Cardiac muscle cell (in vitro differentiated cells and primary cell): ENCODE results near the gene COL10A1. TPM values are rescaled to one million over a fixed set of nuclear protein-coding genes. Genes with fewer than 3 reads are reported as not detected.

Experiments
- DNase-seq, 2 donors: peaks; one replicate each; pipeline versions ENCODE4 v3.0.0 to v3.0.0-alpha.2; 2010 to 2017; ENCODE audit warnings: low read depth in 1 of 2, low spot score in 1 of 2
- H3K27ac ChIP-seq: fragments of 200-600 bp; sonication (generic); 2 replicates; pipeline ENCODE4 v1.5.1; 2016
- H3K27me3 ChIP-seq: fragments of 200-600 bp; sonication (generic); 2 replicates; pipeline ENCODE4 v1.6.0; 2016; ENCODE audit warnings: control low read depth
- H3K36me3 ChIP-seq: fragments of 200-600 bp; sonication (generic); 2 replicates; pipeline ENCODE4 v1.5.1; 2016; ENCODE audit warnings: control low read depth
- H3K4me1 ChIP-seq: fragments of 200-600 bp; sonication (generic); 2 replicates; pipeline ENCODE4 v1.8.1; 2017; ENCODE audit warnings: low read depth, mild to moderate bottlenecking, mixed run types
- H3K4me3 ChIP-seq: fragments of 200-600 bp; sonication (generic); 2 replicates; pipeline ENCODE4 v1.5.1; 2016; ENCODE audit warnings: mild to moderate bottlenecking
- H3K9me3 ChIP-seq: fragments of 200-600 bp; sonication (generic); 2 replicates; pipeline ENCODE4 v1.5.1; 2017; ENCODE audit warnings: low read depth, mild to moderate bottlenecking, control low read depth
- polyA plus RNA-seq: library from polyadenylated mRNA; unstranded; fragments of >200 nt; fragmentation: Nextera tagmentation; extraction: Ambion mirVana; gene quantifications from 2 replicates; pipeline ENCODE4 v1.2.1, GENCODE V29; 2016
- total RNA-seq: library from RNA; depleted of rRNA; stranded (reverse); fragments of >200 nt; gene quantifications from 2 replicates; pipeline ENCODE4 v1.2.3, GENCODE V29; 2016
- TF ChIP-seq, protein P1 (sequence below): IDR thresholded peaks from 2 replicates; pipeline ENCODE4 v1.5.1; 2012; ENCODE audit warnings: low read depth, mild to moderate bottlenecking, low read length

COL10A1 gene
- total and polyA plus RNA-seq, 2 experiments from 2014 or later, result 0.13 TPM; not detected in 1

DNA sequence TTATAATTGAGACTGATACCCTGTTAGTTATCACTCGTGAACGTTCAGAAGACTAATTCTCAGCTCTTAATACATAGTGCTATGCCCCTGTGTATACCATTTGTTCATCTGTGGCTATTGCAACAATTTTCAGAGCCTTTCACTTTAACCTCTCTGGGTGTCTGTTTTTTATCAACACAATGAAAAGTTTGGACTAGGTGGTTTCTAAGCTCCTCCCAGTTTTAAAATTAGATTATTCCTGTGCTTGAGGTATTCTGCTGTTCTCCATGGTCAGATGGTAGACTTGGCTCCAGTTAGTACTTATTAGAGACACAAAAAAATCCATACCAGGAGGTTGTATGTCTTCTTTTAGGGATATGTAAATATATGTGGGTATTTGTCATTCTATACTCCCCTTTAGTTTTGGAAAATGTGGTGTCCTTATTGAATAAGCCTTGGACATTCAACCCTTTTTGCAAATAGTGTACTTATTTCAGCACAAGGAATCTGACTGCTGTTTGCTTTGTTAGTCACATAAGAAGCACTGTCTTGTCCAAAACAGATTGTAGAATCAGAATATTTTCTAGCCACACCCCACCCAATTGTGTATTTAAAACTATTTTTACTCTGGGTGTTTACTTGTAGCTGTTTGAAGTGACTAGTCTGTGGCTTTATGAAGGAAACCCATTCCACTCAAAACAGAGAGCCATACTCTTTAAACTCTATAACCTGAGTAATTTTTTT lies 2.0 kb upstream of the COL10A1 start:
- no peaks in the 10 kb centered on the region for H3K36me3 ChIP-seq
- H3K4me1 ChIP-seq, result peaks cover 7% of the 10 kb centered on the region
- peak in 1 of 2 donors; percentile 36 for DNase-seq
- H3K9me3 ChIP-seq, result no peaks in the 10 kb centered on the region
- no peak overlapping the region for H3K4me3 ChIP-seq
- TF ChIP-seq, protein P1, sequence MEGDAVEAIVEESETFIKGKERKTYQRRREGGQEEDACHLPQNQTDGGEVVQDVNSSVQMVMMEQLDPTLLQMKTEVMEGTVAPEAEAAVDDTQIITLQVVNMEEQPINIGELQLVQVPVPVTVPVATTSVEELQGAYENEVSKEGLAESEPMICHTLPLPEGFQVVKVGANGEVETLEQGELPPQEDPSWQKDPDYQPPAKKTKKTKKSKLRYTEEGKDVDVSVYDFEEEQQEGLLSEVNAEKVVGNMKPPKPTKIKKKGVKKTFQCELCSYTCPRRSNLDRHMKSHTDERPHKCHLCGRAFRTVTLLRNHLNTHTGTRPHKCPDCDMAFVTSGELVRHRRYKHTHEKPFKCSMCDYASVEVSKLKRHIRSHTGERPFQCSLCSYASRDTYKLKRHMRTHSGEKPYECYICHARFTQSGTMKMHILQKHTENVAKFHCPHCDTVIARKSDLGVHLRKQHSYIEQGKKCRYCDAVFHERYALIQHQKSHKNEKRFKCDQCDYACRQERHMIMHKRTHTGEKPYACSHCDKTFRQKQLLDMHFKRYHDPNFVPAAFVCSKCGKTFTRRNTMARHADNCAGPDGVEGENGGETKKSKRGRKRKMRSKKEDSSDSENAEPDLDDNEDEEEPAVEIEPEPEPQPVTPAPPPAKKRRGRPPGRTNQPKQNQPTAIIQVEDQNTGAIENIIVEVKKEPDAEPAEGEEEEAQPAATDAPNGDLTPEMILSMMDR, result no peak
- no peak overlapping the region for H3K27ac ChIP-seq
- no peaks in the 10 kb centered on the region for H3K27me3 ChIP-seq

DNA sequence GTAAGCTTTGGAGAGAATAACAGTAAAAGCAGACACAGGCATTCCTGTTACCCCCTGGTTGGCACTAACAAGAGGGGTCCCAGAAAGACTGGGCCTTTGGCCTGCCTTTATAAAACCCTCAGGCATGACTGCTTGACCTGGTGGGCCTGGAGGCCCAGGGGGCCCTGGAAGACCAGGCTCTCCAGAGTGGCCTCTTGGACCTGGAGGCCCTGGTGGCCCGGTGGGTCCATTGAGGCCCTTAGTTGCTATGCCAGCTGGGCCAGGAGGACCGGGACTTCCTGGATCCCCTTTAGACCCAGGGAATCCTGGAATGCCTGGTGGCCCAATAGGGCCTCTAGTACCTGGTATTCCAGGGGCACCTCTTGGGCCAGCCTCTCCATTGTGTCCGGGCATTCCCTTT lies 5.5 kb downstream of the COL10A1 start:
- Histone ChIP-seq H3K4me3 (no peak overlapping the region), H3K9me3 (no peaks in the 10 kb centered on the region), H3K4me1 (no peaks in the 10 kb centered on the region), H3K27me3 (no peaks in the 10 kb centered on the region), H3K27ac (no peak overlapping the region), H3K36me3 (peaks cover 20% of the 10 kb centered on the region)
- no peak for DNase-seq
- TF ChIP-seq, protein P1, result no peak

DNA sequence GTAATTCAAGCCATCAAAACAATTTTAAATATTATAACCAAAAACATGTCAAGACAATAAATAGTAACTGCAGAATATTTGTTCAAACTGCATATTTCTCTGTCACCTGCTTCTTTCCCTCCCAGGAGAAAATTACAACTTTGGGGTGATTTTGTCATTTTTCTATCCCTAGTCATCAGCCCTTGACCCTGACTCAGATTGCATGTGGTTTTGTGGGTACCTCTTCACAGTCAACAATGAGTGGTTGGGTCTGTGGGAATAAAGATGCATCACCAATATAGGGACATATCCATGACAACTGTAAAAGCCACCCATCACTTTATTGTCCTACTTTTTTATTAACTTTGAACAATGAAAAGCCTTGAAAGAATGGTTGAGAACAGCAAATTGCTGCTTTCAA lies 7.3 kb downstream of the COL10A1 start:
- TF ChIP-seq, protein P1, result no peak
- H3K4me3 ChIP-seq, result no peak overlapping the region
- H3K27ac ChIP-seq, result no peak overlapping the region
- H3K27me3 ChIP-seq, result no peaks in the 10 kb centered on the region
- peaks cover 24% of the 10 kb centered on the region for H3K36me3 ChIP-seq
- no peaks in the 10 kb centered on the region for H3K9me3 ChIP-seq
- no peaks in the 10 kb centered on the region for H3K4me1 ChIP-seq
- DNase-seq, result no peak

DNA sequence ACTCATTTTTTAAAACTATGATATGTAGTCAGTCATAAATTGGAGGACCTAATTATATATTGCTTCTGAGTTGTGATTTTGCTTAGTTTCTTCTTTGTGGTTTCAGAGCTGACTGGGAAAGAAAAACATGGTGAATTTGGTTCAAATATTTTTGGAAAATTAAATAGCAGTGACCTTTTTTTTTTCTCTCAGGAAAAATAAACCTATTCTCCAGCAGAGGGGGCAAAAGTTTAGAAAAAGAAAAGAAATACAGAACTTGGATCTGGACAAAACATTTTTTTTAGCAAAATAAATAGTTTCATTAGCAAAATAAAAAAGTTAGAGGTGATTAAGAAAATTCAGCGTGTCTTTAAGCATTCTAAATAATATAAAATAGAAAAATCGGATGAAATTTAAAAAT lies 10.2 kb downstream of the COL10A1 start:
- DNase-seq, result no peak
- TF ChIP-seq, protein P1, result peak; percentile 36
- Histone ChIP-seq H3K27ac (no peak overlapping the region), H3K4me1 (peaks cover 9% of the 10 kb centered on the region), H3K4me3 (no peak overlapping the region), H3K27me3 (no peaks in the 10 kb centered on the region), H3K9me3 (no peaks in the 10 kb centered on the region), H3K36me3 (peaks cover 24% of the 10 kb centered on the region)

DNA sequence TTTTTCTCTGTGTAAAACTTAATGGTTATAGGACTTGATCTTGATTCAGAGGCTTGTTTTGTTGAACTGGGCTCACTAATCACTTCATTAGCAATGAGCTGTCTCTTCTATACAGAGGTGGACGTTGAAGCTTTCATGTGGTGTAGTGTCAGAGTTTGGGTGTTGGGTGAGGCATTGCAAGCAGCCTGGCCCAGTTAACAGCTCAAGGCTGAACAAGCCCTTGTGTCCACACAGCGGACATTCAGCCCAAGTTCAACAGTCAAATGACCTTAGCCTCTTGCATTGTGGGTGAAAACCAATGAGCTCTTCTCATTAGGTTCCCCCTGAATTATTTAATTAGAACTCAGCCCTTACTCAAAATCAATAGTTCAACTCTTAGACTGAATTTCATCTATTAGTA lies 12.5 kb downstream of the COL10A1 start:
- Histone ChIP-seq H3K9me3 (no peaks in the 10 kb centered on the region), H3K36me3 (peaks cover 21% of the 10 kb centered on the region), H3K4me1 (peaks cover 9% of the 10 kb centered on the region), H3K27me3 (no peaks in the 10 kb centered on the region), H3K4me3 (no peak overlapping the region), H3K27ac (no peak overlapping the region)
- TF ChIP-seq, protein P1, result no peak
- DNase-seq, result no peak
